HK-2 (cell line): ENCODE measurements around the gene COA6.

Experiments used
- DNase-seq: peaks from one replicate; pipeline ENCODE4 v3.0.0-alpha.2; 2018; ENCODE audit not compliant: unreplicated experiment

Gene COA6, protein sequence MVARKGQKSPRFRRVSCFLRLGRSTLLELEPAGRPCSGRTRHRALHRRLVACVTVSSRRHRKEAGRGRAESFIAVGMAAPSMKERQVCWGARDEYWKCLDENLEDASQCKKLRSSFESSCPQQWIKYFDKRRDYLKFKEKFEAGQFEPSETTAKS

DNA sequence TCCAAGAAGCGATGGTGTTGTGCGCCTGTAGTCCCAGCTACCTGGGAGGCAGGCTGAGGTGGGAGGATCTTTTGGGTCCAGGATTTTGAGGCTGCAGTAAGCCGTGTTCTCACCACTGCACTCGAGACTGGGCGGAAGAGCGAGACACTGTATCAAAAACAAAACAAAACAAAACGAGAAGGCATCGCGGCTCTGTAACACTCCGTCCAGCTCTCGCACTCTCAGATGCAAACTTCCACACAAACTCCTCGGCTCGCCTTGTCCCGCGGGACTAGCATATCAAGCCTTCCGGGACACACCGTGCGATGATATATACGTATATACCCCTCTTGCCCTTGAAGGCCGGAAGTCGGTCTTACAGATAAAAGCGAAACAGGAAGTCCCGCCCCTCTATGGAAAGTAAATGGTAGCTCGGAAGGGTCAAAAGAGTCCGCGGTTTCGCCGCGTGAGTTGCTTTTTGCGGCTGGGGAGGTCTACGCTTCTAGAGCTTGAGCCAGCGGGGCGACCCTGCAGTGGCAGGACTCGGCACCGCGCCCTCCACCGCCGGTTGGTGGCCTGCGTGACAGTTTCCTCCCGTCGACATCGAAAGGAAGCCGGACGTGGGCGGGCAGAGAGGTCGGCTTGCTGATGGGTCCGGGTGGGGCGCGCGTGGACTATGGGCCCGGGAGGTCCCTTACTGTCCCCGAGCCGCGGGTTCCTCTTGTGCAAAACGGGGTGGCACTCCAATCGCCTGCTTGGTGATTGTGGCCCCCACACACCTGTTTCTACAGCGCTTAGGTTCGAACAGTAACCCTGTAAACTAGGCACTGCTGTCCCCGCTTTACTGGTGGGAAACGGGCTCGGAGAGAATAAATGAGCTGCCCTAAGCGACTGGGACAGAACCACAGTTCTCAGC, at the start of gene COA6:
COA6 (plus strand) TSS at position 393 of the 895 bp plus-strand sequence; CDS start at position 404, 11 bp downstream.
- DNase-seq: peak; percentile 94

DNA sequence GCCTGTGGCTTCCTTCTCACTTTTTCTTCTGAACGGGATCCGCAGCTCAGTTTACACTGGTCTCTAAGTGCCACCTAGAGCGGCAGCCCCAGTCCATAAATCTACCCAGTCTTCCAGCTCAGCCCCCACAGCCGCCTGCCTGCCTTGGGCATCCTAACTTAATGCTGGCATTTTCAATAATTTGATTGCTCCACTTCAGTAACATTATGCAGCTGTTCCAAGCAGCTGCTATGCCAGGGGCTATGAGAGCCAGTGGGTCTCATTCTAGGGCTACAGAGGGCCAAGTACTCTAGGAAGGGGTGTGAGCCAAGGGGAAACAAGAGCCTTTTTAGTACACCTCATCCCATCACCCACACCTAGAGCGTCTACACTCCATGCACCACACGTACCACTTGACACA, 48.4 kb upstream of the COA6 start:
- DNase-seq: no peak

DNA sequence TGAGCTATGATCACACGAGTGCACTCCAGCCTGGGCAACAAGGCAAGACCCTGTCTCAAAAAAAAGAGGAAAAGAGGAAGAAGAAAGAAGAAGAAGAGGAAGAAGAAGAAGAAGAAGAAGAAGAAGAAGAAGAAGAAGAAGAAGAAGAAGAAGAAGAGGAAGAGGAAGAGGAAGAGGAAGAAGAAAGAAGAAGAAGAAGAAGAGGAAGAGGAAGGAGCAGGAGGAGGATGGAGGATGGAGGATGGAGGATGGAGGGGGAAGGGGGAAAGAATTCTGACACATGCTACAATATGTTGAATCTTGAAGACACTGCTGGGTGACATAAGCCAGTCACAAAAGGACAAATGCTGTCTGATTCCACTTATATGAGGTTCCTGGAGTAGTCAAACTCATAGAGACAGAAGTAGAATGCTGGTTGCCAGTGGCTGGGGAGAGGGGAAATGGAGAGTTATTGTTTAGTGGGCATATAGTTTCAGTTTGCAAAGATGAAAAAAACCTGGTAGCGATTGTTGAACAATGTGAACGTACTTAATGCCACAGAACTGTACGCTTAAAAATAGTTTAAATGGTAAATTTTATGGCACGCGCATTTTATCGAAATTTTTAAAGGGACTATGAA, 47.3 kb upstream of the COA6 start:
- DNase-seq: no peak

DNA sequence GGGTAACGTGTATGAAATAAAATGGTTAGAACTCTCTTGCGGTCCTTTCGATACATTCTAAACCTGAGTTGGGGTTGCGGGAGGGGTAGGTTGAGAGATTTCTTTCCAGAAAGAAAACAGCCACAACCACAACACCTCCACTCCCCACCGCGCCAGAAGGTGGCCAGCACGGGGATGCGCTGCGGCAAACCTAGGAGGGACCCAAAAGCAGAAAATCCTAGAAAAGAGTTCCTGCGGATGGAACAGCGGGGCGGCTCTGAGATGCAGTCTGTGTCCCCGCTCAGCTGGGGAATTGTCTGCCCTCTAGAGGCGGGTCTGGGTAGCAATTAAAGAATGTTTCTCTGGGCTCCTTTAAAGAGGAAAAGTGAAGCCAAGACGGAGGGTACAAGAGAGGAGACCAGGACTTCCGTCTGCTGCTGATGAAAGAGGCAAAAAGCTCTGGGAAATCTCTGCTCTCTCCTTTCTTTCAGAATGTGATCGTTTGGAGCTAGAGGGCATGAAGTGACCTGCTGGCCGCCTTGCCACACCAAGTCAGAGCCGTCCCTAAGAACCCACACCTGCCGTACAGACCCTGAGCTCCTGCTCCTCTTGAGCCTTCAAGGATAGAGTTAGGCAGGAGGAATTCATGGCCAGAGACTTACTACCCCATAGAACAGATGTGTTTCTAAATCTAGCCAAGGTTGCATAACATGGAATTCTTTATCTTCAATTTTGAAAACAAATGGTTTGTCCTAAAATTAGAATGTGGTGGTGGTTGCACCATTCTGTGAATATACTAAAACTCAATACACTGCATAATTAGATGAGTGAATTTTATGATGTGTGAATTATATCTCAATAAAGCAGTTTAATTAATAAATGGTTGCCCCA, 46.5 kb upstream of the COA6 start:
- DNase-seq: peak; percentile 54

DNA sequence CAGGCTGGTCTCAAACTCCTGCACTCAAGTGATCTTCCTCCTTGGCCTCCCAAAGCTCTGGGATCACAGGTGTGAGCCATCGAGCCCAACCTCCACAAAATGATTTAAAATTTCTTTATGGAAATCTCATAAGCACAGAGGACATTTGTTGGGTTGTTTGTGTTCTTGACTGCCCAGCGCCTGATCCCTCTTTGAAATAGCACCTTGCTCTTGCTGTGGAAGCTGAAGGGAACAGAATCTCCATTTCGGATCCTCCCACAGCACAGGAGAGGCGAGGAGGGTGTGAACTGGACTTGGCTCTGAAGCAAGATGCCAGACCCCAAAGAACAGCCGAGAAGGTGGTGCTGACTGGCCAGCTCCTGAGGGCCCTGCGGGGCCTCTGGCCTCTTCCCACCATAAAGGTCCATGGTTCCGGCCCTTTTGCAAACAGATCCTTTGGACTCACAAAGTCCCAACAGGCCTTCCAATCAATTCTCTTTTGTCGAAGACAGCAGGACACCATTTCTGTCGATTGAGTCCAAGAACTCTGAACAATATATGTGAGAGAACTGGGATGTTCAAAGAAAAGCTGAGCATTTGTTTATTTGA, 45.6 kb upstream of the COA6 start:
- DNase-seq: no peak

DNA sequence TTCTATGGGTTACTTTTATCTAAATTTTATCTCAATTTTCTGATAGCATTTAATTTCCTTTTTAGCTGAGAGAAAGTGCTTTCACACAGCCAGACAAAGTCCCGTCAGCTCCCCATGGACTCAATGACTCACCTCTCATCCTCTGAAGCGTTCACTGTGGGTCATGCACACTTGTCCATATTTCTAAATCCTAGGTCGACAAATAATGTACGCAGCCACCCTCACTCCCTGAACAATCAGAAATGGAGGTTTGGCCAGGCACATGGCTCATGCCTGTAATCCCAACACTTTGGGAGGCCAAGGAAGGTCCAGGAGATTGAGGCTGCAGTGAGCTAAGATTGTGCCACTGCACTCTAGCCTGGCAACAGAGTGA, 42.4 kb upstream of the COA6 start:
- DNase-seq: no peak

DNA sequence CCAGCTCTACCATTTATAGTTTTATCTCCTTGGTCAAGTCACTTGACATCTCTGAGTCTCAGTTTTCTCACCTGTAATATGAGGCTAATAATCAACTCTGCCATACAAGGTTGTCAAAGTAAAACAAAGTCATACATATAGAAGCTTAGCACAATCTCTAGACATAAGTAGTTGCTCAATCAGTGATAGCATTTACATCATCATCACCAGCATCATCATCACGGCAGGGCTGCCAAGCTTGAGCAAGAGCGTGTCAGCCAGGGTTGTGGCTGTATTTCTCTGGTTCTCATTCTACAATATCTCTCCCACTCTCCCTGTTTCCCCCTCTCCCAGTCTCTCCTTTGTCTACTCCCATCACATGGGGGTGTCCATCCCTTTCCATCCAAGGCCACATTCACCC, 41.7 kb upstream of the COA6 start:
- DNase-seq: no peak

DNA sequence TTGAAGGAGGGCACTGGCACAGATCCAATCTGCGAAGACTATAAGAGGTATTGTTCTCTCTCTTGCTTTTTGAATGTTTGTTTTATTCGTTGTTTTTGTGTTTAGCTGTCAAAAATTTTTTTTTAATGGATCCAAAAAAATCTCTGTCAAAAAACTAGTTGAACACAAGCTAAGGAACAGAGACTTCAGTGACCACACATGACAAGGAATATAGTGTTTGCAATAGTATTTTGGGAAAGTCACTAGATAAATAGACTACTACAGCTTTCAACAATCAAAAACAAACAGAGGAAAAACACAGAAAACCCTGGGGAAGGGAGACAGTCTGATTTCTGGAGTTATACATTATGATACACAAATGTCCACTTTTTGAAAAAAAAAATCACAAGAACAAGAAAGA, 36.9 kb upstream of the COA6 start:
- no peak for DNase-seq

DNA sequence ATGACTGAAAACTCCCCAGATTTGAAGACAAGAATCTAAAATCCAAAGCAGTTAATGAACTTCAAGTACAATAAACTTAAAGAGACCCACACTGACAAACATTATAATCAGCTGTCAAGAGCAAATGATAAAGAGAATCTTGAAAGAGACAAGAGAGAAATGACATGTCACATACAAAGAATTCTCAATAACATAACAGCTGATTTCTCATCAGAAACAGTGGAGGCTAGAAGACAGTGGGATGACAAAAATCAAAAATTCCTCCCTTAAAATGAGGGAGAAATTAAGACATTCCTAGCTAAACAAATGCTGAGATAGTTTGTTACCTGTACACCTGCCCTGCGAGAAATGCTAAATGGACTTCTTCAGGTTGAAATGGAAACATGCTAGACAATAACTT, 36.0 kb upstream of the COA6 start:
- no peak for DNase-seq

DNA sequence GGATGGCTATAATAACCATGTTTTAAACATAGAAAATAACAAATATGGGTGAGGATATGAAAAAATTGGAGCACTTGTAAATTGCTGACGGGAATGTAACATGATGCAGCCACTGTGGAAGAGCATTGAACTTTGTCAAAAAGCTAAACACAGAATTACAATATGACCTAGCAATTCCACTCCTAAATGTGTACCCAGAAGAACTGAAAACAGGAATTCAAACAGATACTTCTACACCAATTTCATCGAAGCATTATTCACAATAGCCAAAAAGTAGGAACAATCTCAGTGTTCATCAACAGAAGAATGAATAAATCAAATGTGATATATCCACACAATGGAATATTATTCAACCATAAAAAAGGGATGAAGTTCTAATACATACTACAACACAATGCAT, 32.7 kb upstream of the COA6 start:
- no peak for DNase-seq

DNA sequence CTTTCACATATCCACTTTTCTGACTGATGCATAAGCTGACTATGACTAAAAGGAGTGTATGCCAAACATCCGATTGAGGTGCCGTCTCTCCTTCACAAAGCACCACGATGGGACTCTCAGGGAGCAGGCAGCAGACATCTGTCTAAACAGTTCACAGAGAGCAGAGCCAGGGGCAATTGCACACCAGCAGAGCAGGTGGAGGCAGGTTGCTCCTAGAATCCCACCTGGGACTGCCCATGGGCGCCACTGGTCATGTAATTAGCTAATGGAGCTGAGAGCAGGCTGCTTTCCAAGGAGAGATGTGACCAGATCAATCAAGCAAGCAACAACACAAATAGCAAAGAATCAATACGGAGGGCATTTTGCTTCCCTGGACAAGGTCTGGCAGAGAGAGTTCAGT, 30.5 kb upstream of the COA6 start:
- DNase-seq: no peak

DNA sequence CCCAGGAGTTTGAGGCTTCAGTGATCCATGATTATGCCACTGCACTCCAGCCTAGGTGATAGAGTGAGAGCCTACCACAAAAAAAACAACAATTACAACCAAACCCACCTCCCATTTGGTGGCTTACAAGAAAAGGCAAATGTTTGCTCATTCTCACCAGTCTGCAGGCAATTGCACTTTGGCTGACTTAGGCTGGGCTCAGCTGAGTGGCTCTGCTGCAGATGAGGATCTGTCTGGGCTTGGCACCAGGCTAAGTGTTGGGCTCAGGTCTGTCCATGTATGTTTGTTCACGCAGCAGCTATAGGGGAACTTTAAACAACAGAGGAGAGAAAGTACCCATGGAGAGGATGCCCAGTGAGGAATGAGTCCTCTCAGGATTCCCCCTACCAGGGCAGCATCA, 28.0 kb upstream of the COA6 start:
- no peak for DNase-seq

DNA sequence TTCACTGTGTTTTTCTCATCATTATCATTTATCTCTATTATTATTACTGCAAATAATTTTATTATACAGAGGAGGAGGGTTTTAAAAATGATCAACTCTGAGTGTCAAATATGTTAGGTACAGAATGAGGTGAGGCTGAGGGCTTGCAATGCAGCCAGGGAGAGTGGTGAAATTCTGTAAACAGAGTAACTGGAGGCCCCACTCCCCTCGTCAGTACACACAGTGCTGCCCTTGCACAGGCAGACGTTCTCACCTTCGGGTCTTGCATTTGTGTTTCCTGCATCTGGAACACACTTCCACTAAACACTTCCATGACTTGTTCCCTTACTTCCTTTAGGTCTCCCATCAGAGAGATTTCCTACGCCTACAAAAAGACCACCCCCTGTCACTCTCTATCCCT, 24.3 kb upstream of the COA6 start:
- DNase-seq: no peak

DNA sequence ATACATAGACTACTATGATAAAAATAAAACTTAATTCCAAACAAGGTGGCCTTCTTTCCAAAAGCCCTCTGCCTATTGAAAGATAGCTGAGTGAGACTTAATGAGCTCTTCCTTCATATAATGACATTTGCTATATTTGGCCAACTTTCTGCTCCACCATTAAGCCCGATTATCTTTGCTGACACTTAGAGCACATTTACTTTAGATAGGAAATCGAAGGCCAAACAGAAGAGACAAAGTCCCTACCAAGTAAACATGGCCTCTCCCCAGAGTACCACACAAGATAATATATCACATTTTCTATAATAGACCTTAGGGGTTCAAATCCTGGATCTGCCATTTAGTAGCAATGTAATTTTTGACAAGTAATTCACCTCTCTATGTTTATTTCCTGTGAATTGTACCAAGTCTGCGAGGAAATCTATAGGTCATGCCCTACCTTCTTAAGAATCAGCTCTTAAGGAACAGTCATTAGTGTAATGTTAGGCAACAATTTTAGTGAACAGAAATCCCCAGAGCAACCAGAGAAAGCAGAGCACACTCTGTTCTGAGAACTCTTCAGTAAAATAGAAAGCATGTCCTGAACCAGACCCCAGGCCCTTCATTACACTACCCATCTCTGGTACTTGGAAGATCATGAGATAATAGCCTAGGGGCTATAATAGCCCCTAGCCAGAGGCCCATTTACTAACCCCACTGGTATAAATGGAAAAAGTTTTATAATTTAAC, 17.3 kb upstream of the COA6 start:
- no peak for DNase-seq

DNA sequence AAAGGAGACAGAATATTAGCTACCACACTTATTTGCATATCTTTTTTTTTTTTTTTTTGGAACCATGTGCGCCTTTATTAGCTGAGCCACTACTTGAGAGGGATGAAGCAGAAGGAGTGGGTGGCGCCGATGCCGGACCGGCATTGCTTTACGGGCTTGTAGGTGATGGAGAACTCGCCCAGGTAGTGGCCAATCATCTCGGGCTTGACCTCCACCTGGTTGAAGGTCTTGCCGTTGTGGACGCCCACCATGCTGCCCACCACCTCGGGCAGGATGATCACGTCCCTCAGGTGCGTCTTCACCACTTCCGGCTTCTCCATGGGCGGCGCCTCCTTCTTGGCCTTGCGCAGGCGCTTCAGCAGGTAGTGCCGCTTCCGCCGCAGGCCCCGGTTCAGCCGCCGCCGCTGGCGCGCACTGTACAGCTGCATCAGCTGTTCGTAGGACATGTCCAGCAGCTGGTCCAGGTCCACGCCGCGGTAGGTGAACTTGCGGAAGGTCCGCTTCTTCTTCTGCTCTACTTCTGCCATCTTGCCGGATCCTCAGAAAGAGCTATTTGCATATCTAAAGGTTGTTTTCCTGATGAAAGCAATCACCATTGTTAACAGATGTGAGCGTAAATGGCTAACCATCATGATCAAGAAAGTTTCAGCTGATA, 16.5 kb upstream of the COA6 start:
- DNase-seq: peak; percentile 90

DNA sequence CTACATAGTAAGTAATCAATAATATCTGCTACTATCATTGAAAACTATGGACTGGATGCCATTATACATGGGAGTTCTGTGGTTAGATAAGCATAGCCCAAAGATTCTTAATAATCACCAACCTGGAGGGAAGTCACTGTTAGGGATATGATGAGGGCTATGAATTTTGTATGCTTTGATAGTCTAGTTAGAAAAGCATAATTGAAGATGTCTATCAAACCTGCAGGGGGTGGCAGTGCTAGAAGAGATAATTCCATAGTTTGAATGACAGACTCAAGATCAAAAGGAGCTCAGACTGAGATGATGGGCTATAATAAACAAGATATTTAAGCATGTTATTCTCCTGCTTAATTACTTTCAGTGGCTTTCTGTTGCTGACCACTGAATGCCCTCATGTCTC, 15.4 kb upstream of the COA6 start:
- no peak for DNase-seq

DNA sequence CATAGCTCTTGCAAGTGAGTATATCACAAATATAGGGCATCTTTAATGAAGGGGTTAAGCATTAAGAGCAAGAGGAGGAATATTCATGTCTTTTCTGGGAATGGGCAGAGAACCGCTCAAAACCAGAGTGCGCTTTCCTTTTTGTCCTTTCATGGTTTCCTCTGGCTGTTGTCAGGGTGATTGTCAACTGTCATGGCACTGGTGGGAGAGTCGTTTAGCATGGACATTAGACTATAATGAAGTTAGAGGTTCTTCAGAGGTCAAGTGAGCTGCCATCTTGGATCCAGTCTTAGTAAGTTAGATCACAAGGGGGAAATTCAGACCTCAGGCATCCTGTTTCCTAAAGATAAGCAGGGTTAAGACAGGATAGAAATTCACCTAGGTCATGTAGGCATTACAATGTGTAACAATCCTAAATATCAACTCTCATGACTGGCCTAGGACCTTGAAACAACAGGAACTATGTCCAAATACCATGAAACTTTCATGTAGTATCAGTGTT, 12.1 kb upstream of the COA6 start:
- no peak for DNase-seq

DNA sequence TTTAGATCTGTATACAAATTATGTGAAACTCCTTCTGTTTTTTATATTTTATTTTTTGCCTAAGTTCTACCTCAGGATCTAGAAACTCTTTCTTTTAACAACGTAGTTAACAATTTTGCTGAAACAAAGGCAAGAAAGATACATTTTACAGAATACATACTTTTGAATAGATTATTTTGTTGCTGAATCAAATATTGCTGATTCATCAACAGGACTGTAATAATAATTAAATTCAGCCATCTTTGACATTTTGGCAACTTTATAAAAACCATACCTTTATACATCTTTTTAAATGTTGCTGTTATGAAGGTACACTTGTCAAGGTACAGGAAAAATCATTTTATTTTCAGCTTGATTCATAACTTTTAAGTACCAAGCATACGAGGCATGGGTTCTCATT, 10.7 kb upstream of the COA6 start:
- no peak for DNase-seq

DNA sequence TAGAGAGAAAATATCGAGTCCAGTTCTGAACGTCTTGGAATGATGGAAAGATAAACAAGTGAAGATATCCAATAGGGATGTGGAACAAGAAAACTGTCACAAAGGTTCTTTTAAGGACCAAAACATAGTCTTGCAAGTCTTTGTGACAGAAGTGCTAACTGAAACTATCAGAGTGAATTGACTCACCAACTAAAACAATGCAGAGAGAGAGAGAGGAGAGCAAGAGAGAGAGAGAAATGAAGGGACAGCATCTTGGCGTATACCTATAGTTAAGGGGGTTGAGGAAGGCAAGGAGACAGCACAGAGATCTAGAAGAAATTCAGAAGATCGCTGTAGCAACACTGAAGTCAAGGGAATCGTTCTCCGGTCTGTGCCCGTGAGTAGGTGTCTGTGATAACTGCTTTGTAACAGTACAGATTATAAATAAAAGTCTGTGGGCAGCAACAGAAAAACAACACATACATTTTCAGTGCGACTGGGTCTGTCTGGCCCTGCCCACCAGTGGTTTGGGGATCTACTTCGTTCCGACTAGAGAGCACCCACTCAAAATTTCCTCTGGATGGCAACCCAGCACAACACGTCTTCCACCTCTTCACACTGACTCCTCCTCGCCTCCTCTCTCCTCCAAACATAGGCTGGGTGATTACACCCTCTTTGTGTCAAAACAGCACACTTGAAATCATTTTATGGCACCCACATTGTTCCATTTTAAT, 4.8 kb upstream of the COA6 start:
- no peak for DNase-seq

DNA sequence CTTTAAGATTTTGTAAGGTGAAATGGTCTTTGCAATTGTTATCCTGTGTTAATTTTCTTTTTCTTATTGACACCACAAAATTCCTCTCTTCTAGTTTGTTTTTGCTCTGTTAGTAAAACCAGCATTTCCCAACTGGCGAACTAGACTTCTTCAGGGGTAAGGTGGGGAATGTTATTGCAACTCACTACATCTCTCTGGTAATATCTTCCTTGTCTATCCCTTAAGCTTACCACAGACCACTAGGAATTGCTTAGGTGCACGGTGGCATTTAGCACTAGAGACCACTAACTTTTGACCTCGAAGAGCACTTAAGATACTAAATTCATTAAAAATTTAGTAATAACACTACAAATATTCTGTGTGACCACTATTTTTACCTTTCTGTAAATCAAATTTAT, 4.2 kb upstream of the COA6 start:
- no peak for DNase-seq
